22Rv1 (cell line): Measurements from ENCODE around the gene TRMT2A.

ENCODE experiments used
- ZFX ChIP-seq: fragments of 450-650 bp; IDR thresholded peaks from 2 replicates; pipeline ENCODE4 v1.6.1; 2017; ENCODE audit warnings: antibody characterized with exemption, borderline replicate concordance
- TF ChIP-seq, protein P1 (sequence below): fragments of 450-650 bp; IDR thresholded peaks from 2 replicates; pipeline ENCODE4 v1.5.1; 2017; ENCODE audit warnings: mild to moderate bottlenecking

- TF ChIP-seq, protein P1, sequence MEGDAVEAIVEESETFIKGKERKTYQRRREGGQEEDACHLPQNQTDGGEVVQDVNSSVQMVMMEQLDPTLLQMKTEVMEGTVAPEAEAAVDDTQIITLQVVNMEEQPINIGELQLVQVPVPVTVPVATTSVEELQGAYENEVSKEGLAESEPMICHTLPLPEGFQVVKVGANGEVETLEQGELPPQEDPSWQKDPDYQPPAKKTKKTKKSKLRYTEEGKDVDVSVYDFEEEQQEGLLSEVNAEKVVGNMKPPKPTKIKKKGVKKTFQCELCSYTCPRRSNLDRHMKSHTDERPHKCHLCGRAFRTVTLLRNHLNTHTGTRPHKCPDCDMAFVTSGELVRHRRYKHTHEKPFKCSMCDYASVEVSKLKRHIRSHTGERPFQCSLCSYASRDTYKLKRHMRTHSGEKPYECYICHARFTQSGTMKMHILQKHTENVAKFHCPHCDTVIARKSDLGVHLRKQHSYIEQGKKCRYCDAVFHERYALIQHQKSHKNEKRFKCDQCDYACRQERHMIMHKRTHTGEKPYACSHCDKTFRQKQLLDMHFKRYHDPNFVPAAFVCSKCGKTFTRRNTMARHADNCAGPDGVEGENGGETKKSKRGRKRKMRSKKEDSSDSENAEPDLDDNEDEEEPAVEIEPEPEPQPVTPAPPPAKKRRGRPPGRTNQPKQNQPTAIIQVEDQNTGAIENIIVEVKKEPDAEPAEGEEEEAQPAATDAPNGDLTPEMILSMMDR, result no peak
- TF ChIP-seq ZFX, result no peak
These were observed 30.3 kb downstream of the TRMT2A start for GRCh38 chr22:20086763-20087162.
